GM18909 (cell line): Measurements from ENCODE around the gene C9orf152.
"Not testable (repeated sequence)": the region's sequence is repeated elsewhere in the genome, so short reads cannot be mapped to it uniquely, and the experiment has no call there.

Source experiments
- ATAC-seq: cut with Tn5 transposase; IDR thresholded peaks from one replicate; pipeline ENCODE4 v1.9.1; 2021; ENCODE audit warnings: mild to moderate bottlenecking; ENCODE audit not compliant: unreplicated experiment, poor library complexity

Gene C9orf152

DNA sequence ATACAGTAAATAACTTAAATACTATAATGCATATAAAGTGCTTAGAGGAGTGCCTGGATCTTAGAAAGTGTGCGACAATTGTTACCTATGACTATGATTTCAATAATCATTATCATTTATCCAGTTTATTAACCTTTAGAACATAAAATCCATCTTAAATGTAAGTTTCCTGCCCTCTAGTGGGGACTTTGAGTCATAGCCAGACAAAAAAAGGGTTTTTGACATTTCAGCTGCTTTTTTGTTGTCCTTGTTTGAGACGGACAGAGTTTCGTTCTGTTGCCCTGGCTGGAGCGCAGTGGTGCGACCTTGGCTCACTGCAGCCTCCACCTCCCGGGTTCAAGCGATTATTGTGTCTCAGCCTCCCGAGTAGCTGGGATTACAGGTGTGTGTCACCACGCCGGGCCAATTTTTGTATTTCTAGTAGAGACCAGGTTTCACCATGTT, 9.7 kb upstream of the C9orf152 start:
- ATAC-seq = no peak

DNA sequence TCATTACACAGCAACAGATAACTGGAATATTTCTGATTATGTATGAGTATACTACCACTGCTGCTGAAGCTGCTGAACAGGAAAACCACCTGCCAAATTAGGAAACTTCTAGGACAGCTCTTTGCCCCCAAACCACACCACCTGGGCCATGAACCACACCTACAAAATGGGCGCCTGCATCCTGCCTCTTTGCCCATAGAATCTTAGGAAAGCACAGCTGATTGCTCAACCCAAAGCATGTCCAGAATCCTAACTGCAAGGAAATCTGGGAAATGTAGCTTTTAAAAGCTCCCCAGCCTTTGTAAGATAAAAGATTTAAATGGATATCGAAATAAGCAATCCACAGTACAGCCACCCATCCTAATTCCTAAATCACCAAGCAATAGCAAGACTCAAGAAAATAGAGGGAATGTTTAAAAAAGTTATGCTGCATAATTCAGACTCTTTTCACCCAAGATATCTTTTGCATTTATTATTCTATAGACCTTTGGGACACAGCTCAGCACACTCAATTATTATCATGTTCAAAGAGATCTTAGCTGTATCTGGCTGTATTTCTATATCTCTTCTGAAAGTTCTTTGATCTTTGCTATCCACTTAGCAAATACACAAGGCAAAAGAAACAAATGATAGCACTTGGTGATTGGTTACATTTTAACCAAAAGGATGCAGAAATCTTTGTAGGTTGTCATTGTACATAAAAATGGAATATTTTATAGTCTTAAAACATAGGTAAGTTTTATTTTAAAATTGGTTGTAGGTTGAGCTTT, 6.8 kb upstream of the C9orf152 start:
- no peak for ATAC-seq

DNA sequence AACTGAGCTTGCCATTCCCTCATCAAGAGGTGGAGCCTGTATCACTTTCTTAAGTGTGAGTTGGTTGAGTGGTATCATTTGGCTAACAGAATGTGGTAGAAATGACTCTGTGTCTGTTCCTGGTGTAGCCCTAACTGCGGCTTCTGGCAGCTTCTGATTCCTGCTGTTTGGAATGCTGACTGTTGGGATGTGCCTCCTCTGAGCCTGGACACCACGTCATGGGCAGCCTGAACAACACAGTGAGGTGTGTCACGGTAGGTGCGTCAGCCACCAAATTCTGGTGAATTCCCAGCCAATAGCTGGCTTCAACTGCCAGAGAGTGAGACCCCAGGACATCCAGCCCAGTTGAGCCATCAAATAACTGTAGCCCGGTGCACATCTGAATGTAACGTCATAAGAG, 6.1 kb upstream of the C9orf152 start:
- no peak for ATAC-seq

- no peak for ATAC-seq
Measured at GRCh38 chr9:110213413-110214044, 5.6 kb upstream of the C9orf152 start.

GRCh38 chr9:110207071-110207641, 803 bp downstream of the C9orf152 start:
- ATAC-seq = no peak

- no peak for ATAC-seq
Measured at GRCh38 chr9:110206389-110206788, 1.6 kb downstream of the C9orf152 start.

DNA sequence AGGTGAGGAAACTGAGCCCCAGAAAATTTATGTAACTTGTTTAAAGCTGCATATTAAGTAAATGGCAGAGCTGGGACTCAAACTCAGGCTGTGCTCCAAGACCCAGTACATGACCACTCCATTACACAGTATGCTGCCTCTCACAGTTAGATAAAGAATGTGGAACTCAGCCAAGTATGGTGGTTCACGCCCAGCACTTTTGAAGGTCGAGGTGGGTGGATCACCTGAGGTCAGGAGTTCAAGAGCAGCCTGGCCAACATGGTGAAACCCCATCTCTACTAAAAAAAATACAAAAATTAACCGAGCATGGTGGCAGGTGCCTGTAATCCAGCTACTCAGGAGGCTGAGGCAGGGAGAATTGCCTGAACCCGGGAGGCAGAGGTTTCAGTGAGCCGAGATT, 2.3 kb downstream of the C9orf152 start:
- ATAC-seq = not testable (repeated sequence)

DNA sequence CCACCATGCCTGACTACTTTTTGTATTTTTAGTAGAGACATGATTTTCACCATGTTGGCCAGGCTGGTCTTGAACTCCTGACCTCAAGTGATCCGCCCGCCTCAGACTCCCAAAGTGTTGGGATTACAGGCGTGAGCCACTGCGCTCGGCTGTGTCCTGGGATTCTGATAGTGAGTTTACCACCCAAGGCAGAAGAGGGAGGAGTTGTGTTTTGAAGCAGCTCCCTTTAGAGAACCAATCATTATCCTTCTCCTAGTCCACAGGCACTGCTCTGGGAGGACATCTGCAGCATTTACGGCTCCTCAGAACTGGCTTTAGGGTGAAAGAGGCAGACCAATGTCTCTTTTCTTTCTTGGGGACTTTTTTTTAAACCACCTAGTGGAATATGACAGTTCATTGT, 5.7 kb downstream of the C9orf152 start:
- ATAC-seq = no peak

GRCh38 chr9:110199643-110200042, 8.3 kb downstream of the C9orf152 start:
- no peak for ATAC-seq

DNA sequence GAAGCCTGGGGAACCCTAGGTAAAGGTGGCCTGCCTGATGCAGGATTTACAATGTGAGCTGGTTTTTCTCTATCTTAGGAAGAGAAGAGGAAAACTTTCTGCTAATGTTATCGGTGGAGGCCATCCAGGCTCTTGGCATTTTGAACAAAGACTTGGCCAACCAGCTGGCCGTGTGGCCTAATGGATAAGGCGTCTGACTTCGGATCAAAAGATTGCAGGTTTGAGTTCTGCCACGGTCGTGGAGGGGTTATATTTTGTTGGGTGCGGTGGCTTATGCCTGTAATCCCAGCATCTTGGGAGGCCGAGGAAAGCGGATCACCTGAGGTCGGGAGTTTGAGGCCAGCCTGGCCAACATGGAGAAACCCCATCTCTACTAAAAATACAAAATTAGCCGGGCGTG, 9.6 kb downstream of the C9orf152 start:
- ATAC-seq = no peak

GRCh38 chr9:110197330-110198187, 10.4 kb downstream of the C9orf152 start:
- no peak for ATAC-seq

GRCh38 chr9:110196084-110196499, 11.9 kb downstream of the C9orf152 start:
- ATAC-seq = not testable (repeated sequence)

GRCh38 chr9:110192531-110193261, 15.3 kb downstream of the C9orf152 start:
- ATAC-seq = no peak

DNA sequence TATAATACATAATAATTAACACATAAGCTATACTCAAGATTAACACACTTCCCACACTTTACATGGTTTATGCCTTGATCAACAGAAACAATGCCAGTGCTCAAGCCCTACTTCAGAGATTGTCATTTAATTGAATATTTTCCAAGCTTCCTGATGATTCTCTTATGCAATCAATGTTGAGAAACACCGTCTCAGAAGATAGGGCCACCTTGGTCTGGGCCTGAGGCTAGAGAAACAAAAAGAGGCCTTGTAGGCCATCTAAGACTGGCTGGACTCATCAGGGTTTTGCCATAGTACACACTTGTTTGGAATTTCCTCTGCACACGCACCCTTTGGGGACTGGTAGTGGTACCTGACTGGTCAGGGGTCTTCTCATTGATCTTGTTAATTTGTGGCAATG, 16.3 kb downstream of the C9orf152 start:
- no peak for ATAC-seq

DNA sequence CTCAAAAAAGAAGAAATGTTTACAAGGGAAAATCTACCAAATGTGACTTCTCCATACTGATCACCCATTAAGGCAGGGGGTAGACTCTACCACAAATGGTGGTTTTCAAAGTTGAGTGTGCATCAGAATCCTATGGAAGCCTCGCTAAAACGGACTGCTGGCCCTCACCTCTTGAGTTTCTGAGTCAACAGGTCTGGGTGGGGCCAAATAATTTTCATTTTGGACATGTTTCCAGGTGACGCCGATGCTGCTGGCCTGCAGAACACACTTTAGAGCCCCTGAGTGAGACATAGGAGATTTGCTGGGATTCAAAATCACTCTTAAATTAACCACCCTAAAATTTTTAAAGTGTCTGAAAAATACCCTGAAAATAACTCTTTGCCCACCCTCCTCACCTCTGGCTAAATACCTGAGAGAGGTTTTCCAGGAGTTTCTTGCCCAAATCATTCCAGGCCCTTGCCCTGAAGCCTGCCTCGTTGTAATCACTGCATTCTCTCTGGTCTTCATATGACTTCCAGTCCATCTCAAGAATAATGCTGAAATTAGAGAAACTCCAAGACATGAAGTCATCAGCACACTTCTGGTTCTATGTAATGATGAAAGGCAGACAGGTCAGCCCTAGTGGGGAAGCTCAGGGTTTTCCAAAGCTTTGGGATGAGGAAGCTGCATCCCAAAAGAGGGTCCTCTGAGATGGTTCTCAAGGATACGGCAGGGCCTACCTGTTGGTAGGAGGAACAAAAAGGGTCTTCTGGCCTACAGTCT, 18.2 kb downstream of the C9orf152 start:
- no peak for ATAC-seq

DNA sequence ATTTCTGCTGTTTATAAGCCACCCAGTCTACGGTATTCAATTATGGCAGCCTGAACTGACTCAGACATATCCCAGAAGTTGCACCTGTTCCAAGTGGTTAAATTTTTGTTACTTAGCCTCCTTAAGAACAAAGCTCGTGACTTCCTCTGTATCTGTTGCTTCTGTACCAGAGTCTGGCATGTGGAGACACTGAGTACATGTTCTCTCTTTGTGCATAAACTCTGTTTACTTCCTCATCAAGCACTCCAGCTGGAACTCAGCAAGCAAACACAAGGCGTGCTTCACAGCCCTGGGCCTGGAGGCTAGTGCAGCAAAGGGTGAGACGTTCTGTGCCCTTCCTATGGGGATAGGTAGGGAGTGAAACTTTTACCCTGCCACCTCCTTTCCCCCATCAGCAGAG, 19.0 kb downstream of the C9orf152 start:
- ATAC-seq = no peak

- ATAC-seq = no peak
Measured at GRCh38 chr9:110188101-110188500, 19.9 kb downstream of the C9orf152 start.

DNA sequence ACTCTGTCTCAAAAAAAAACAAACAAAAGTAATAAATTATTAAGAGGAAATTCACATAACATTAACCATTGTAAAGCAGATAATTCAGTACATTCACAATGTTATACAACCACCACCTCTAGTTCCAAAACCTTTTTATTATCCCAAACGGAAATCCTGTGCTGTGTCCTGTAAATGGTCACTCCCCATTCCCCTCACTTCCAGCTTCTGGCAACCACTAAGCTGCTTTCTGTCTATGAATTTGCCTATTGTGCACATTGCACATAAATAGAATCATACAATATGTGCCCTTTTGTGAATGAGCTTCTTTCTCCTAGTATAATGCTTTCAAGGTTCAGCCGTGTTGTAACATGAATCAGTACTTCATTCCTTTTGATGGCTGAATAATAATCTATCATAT, 20.8 kb downstream of the C9orf152 start:
- ATAC-seq = no peak

- no peak for ATAC-seq
Measured at GRCh38 chr9:110186254-110186653, 21.7 kb downstream of the C9orf152 start.
